GM23248 (cell line): Measurements from ENCODE around the gene EGR4.

Experiments used
- EZH2 ChIP-seq: fragments of 200-600 bp; sonication (generic); IDR thresholded peaks from 2 replicates; pipeline ENCODE4 v1.6.1; 2018; ENCODE audit warnings: antibody characterized with exemption, mild to moderate bottlenecking; ENCODE audit not compliant: insufficient read depth, poor library complexity, severe bottlenecking
- EZH2phosphoT487 ChIP-seq: fragments of 200-600 bp; sonication (generic); IDR thresholded peaks from 2 replicates; pipeline ENCODE4 v1.6.1; 2018; ENCODE audit warnings: antibody characterized with exemption, moderate library complexity, mild to moderate bottlenecking, low read depth; ENCODE audit not compliant: insufficient read depth

DNA sequence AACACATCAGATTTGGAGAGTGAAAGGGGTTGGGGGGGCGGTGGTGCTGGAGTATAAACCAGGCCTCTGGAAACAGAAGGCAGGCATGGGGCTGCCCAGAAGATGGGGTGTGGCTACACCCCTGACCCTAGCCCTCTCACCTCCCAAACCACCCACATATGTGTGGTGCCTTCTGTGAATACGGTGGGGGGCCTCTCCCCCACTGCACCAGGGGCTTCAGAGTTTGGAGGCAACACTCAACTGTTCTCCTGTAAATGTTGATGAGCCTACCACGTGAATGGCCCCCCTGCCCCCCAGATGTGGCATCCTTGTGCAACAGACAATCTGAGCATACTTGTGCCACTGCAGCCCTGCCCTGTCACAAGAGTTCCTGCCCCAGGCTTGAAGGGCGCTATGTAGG, 28.6 kb downstream of the EGR4 start:
- TF ChIP-seq EZH2 (no peak), EZH2phosphoT487 (no peak)
